ENCODE data around the gene CCDC97. TPM values are rescaled to one million over a fixed set of nuclear protein-coding genes. Genes with fewer than 3 reads are reported as not detected.

Gene CCDC97
- total RNA-seq, 1 donor: 9.0 TPM

DNA sequence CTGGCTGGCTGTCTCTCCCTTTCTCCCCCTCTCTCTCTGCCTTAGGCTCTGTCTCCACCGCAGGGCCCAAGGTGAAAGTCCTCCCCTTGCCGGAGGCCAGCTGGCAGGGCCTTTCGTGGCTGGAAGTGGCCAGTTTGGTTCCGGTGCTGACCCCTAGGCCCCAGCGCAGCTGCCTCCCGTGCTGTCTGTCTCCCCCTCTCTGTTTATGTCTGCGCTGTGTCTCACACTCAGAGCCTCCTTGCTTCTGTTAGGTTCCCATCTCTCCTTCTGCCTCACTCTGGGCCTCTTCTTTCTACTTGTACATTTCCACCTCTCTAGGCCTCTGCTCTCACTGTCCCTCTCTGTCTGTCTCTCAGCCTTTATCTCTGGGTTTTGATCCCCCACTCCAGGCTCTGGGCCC is 13.1 kb downstream of the CCDC97 start:
- Histone ChIP-seq H3K4me2 (ENCODE audit: insufficient read depth, low read length) (peak overlapping the region; percentile 75), H3K4me3 (ENCODE audit: insufficient read depth, low read length) (peak overlapping the region; percentile 35), H3K27ac (ENCODE audit: low read depth, low read length) (peak overlapping the region; percentile 100), H2AFZ (ENCODE audit: low read length) (no peak overlapping the region), H4K20me1 (ENCODE audit: insufficient read depth, low read length) (peaks cover 18% of the 10 kb centered on the region), H3K27me3 (ENCODE audit: insufficient read depth, low read length) (no peaks in the 10 kb centered on the region), H3K9me3 (ENCODE audit: low read depth, low read length) (no peaks in the 10 kb centered on the region), H3K79me2 (ENCODE audit: insufficient read depth, low read length) (peaks cover 7% of the 10 kb centered on the region), H3K4me1 (ENCODE audit: insufficient read depth, low read length) (peaks cover 67% of the 10 kb centered on the region), H3K36me3 (ENCODE audit: insufficient read depth, low read length) (peaks cover 24% of the 10 kb centered on the region)
- DNase-seq (ENCODE audit: insufficient read length, low spot score, missing footprints): peak; percentile 91
- TF ChIP-seq, protein P1, sequence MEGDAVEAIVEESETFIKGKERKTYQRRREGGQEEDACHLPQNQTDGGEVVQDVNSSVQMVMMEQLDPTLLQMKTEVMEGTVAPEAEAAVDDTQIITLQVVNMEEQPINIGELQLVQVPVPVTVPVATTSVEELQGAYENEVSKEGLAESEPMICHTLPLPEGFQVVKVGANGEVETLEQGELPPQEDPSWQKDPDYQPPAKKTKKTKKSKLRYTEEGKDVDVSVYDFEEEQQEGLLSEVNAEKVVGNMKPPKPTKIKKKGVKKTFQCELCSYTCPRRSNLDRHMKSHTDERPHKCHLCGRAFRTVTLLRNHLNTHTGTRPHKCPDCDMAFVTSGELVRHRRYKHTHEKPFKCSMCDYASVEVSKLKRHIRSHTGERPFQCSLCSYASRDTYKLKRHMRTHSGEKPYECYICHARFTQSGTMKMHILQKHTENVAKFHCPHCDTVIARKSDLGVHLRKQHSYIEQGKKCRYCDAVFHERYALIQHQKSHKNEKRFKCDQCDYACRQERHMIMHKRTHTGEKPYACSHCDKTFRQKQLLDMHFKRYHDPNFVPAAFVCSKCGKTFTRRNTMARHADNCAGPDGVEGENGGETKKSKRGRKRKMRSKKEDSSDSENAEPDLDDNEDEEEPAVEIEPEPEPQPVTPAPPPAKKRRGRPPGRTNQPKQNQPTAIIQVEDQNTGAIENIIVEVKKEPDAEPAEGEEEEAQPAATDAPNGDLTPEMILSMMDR (IDR thresholded peaks at IDR 0.05; ENCODE audit: extremely low read depth, low read depth, low read length): no peak

DNA sequence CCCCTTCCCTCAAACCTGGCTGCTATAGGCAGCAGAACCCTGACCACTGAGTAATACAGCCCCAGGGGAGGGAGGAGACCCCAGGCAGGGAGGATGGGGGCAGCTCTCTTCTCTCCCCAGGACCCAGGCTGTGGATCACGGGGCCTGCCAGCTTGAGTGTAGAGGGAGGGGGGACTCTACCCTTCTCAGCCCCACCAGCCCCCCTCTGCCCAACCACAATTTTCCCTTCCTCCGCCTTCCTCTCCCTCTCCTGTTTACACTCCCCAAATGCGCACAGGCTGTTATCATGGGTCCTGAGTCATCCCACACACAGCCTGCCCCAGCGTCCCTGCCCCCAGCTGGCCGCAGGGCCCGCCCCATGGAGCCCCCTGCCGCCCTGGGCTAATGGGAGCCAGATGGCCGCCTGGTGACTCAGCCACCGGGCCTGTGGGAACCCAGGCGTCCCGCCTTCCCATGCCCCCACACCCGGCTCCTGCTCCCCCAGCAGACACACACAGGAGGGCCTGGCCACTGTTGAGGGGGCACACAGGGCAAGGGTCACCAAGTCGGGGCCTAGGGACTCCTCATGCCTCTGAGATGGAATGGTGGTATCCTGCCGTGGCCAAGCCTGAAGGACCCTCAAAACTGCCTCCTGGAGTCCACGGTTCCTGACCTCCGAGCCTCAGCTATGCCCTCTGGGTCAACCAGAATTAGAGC is 13.6 kb downstream of the CCDC97 start:
- H3K27me3 ChIP-seq (ENCODE audit: insufficient read depth, low read length): no peaks in the 10 kb centered on the region
- H3K9me3 ChIP-seq (ENCODE audit: low read depth, low read length): no peaks in the 10 kb centered on the region
- DNase-seq (ENCODE audit: insufficient read length, low spot score, missing footprints): peak; percentile 98
- H3K4me1 ChIP-seq (ENCODE audit: insufficient read depth, low read length): peaks cover 73% of the 10 kb centered on the region
- TF ChIP-seq, protein P1 (IDR thresholded peaks at IDR 0.05; ENCODE audit: extremely low read depth, low read depth, low read length): no peak
- peak overlapping the region; percentile 35 for H3K4me3 ChIP-seq (ENCODE audit: insufficient read depth, low read length)
- H4K20me1 ChIP-seq (ENCODE audit: insufficient read depth, low read length): peaks cover 17% of the 10 kb centered on the region
- H3K36me3 ChIP-seq (ENCODE audit: insufficient read depth, low read length): peaks cover 23% of the 10 kb centered on the region
- no peak overlapping the region for H2AFZ ChIP-seq (ENCODE audit: low read length)
- H3K27ac ChIP-seq (ENCODE audit: low read depth, low read length): peak overlapping the region; percentile 100
- H3K4me2 ChIP-seq (ENCODE audit: insufficient read depth, low read length): peak overlapping the region; percentile 75
- peaks cover 7% of the 10 kb centered on the region for H3K79me2 ChIP-seq (ENCODE audit: insufficient read depth, low read length)

DNA sequence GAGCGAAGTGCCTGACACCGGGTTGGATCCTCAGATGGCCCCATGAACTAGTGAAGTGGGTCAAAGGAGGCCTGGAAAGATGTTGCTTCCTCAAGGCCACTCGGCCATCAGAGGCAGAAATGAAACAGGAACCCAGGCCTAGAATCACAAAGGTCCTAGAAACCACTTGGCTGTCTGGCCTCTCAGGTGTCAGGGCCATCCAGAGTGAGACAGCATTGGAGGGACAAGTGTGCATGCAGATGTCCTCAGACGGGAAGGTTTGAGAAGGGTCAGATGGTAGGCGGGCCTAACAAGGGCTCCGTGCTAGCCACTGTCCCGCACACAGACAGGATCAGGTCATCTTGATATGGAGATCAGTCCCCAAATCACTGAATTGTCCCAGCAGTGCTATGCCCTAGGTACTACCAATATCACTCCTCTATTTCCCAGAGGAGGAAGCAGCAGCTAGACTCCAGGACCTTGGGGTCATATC is 14.3 kb downstream of the CCDC97 start:
- H3K4me2 ChIP-seq (ENCODE audit: insufficient read depth, low read length): peak overlapping the region; percentile 76
- no peak overlapping the region for H2AFZ ChIP-seq (ENCODE audit: low read length)
- peaks cover 16% of the 10 kb centered on the region for H3K36me3 ChIP-seq (ENCODE audit: insufficient read depth, low read length)
- TF ChIP-seq, protein P1 (IDR thresholded peaks at IDR 0.05; ENCODE audit: extremely low read depth, low read depth, low read length): no peak
- no peak for DNase-seq (ENCODE audit: insufficient read length, low spot score, missing footprints)
- peaks cover 11% of the 10 kb centered on the region for H4K20me1 ChIP-seq (ENCODE audit: insufficient read depth, low read length)
- H3K27ac ChIP-seq (ENCODE audit: low read depth, low read length): peak overlapping the region; percentile 100
- H3K27me3 ChIP-seq (ENCODE audit: insufficient read depth, low read length): no peaks in the 10 kb centered on the region
- peaks cover 7% of the 10 kb centered on the region for H3K79me2 ChIP-seq (ENCODE audit: insufficient read depth, low read length)
- no peaks in the 10 kb centered on the region for H3K9me3 ChIP-seq (ENCODE audit: low read depth, low read length)
- H3K4me3 ChIP-seq (ENCODE audit: insufficient read depth, low read length): peak overlapping the region; percentile 5
- H3K4me1 ChIP-seq (ENCODE audit: insufficient read depth, low read length): peaks cover 78% of the 10 kb centered on the region

DNA sequence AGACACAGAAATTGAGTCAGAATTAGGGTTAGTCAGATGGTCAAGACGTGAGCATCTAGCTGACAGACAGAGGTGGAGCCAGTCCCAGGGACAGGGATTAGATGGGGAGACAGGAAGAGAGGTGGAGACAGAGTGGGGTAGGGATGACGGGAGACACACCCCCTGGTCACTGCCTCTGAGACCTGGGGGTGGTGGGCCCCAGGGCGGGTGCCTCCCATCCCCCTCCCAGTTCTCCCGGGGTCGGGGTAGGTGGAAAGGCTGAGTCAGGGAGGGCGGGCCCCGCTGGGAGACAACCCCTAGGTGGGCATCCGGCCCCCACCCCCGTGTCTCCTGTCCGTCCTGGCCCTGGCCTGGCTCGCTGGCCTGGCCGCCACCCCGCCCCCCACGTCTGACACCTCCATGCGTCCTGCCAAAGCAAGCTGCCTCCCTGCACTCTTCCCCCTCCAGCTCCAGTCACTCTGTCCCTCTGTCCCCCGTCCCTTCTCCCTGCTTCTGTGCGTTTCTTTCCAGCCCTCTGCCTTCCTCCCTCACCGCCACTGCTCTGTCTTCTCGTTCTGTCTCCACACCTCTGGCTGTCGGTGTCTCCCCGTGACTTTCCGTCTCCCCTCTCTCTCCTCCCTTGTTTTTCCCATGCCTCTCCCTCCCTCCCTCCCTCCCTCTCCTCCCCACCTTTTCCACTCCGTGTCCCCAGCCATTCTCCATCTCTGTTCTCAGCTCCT is 15.1 kb downstream of the CCDC97 start:
- no peaks in the 10 kb centered on the region for H3K27me3 ChIP-seq (ENCODE audit: insufficient read depth, low read length)
- H3K27ac ChIP-seq (ENCODE audit: low read depth, low read length): peak overlapping the region; percentile 100
- H3K79me2 ChIP-seq (ENCODE audit: insufficient read depth, low read length): peaks cover 7% of the 10 kb centered on the region
- H2AFZ ChIP-seq (ENCODE audit: low read length): no peak overlapping the region
- H3K4me2 ChIP-seq (ENCODE audit: insufficient read depth, low read length): peak overlapping the region; percentile 76
- peak; percentile 96 for DNase-seq (ENCODE audit: insufficient read length, low spot score, missing footprints)
- peaks cover 78% of the 10 kb centered on the region for H3K4me1 ChIP-seq (ENCODE audit: insufficient read depth, low read length)
- H4K20me1 ChIP-seq (ENCODE audit: insufficient read depth, low read length): peaks cover 6% of the 10 kb centered on the region
- no peaks in the 10 kb centered on the region for H3K9me3 ChIP-seq (ENCODE audit: low read depth, low read length)
- H3K36me3 ChIP-seq (ENCODE audit: insufficient read depth, low read length): peaks cover 12% of the 10 kb centered on the region
- peak overlapping the region; percentile 52 for H3K4me3 ChIP-seq (ENCODE audit: insufficient read depth, low read length)
- TF ChIP-seq, protein P1 (IDR thresholded peaks at IDR 0.05; ENCODE audit: extremely low read depth, low read depth, low read length): no peak
